K562 (cell line): ENCODE data around the gene TMEM120A. TPM values are rescaled to one million over a fixed set of nuclear protein-coding genes. Genes with fewer than 3 reads are reported as not detected.

Source experiments
- SRSF9 ChIP-seq: fragments of 200-400 bp; formaldehyde crosslinking; IDR thresholded peaks from 2 replicates; pipeline ENCODE4 v1.6.1; 2017; ENCODE audit warnings: low read depth, low read length, borderline replicate concordance
- ZNF41 ChIP-seq: fragments of 250-450 bp; sonication (Bioruptor Pico); conservative IDR thresholded peaks from 2 replicates; pipeline ENCODE4 v1.4.0; 2020; ENCODE audit warnings: mild to moderate bottlenecking
- polyA plus RNA-seq, 8 experiments: library from polyadenylated mRNA; depleted of rRNA in 4 of 8; stranded (reverse) in 5 of 8; unstranded in 3 of 8; fragments of >200 nt; fragmentation: Nextera tagmentation in 2 of 8; fragmentation: Illumina TruSeq in 1 of 8; extraction: Ambion mirVana in 2 of 8; extraction: Trizol in 1 of 8; gene quantifications; 2 replicates each; pipeline versions ENCODE4 v1.2.1 to v1.2.3, GENCODE V29; 2011 to 2014; ENCODE audit warnings: inconsistent platforms in 1 of 8, missing spikeins in 1 of 8
- total RNA-seq, 7 experiments: library from RNA; depleted of rRNA in 6 of 7; stranded (reverse); fragments of >200 nt in 6 of 7; fragmentation: Illumina TruSeq in 2 of 7; extraction: Trizol in 2 of 7; gene quantifications; 2 replicates each; pipeline versions ENCODE4 v1.2.1 to v1.2.3, GENCODE V29; 2011 to 2021; ENCODE audit warnings: low replicate concordance in 1 of 7
- TF ChIP-seq, protein P1 (sequence below): fragments of 450-650 bp; IDR thresholded peaks from 2 replicates; pipeline ENCODE4 v1.6.1; 2016; ENCODE audit warnings: low read depth
- TF ChIP-seq, protein P2 (sequence below), 3 experiments: fragments of 200-800 bp in 1 of 3; sonication (Bioruptor generic) in 1 of 3; sonication (generic) in 1 of 3; formaldehyde crosslinking in 1 of 3; IDR thresholded peaks; 2 replicates each; pipeline versions ENCODE4 v1.6.1 to v1.8.0; 2016 to 2022; ENCODE audit warnings: mild to moderate bottlenecking in 2 of 3, missing compliant biosample characterization in 2 of 3, missing genetic modification characterization in 2 of 3, missing genetic modification reagents in 1 of 3

TMEM120A gene
- total and polyA plus RNA-seq, 9 of the 15 experiments (the other 6 are each of a cell fraction or from before 2014, with no cell fraction given) = 2.3 to 90.2 (median 22.9) TPM

DNA sequence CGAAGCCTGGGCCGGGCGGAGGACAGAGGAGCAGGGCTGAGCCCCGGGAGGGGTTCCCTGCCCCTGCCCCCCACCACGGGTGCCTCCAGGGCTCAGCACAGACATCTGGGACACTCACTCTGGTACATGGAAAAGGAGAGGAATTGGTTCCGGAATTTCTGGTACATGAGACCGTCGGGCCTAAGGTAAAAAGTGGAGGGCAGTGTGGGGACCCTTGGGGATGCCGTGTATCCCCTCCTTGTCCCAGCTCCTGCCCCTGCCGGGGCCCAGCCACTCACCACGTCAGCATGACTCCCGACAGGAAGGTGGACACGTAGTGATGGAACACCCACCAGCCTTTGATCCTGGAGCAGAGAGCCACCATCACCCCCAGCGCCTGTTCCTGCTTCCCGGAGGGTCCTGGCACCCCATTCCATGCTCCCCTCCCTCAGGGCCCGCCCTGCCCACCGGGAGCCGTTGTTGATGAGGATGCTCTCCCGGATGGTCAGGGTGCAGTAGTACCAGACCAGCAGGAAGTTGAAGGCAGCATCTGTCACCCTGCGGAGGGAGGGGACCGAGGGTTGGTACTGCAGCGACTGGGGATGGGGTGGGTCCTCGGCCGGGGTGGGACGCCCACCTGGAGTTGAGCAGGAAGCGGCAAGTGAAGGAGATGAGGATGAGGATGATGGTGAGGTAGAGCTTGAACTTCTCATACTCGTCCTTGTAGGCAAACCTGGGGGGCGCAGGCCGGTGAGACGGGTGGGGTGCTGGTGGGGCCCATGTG, 6.4 kb downstream of the TMEM120A start (continued):
- TF ChIP-seq, protein P1, sequence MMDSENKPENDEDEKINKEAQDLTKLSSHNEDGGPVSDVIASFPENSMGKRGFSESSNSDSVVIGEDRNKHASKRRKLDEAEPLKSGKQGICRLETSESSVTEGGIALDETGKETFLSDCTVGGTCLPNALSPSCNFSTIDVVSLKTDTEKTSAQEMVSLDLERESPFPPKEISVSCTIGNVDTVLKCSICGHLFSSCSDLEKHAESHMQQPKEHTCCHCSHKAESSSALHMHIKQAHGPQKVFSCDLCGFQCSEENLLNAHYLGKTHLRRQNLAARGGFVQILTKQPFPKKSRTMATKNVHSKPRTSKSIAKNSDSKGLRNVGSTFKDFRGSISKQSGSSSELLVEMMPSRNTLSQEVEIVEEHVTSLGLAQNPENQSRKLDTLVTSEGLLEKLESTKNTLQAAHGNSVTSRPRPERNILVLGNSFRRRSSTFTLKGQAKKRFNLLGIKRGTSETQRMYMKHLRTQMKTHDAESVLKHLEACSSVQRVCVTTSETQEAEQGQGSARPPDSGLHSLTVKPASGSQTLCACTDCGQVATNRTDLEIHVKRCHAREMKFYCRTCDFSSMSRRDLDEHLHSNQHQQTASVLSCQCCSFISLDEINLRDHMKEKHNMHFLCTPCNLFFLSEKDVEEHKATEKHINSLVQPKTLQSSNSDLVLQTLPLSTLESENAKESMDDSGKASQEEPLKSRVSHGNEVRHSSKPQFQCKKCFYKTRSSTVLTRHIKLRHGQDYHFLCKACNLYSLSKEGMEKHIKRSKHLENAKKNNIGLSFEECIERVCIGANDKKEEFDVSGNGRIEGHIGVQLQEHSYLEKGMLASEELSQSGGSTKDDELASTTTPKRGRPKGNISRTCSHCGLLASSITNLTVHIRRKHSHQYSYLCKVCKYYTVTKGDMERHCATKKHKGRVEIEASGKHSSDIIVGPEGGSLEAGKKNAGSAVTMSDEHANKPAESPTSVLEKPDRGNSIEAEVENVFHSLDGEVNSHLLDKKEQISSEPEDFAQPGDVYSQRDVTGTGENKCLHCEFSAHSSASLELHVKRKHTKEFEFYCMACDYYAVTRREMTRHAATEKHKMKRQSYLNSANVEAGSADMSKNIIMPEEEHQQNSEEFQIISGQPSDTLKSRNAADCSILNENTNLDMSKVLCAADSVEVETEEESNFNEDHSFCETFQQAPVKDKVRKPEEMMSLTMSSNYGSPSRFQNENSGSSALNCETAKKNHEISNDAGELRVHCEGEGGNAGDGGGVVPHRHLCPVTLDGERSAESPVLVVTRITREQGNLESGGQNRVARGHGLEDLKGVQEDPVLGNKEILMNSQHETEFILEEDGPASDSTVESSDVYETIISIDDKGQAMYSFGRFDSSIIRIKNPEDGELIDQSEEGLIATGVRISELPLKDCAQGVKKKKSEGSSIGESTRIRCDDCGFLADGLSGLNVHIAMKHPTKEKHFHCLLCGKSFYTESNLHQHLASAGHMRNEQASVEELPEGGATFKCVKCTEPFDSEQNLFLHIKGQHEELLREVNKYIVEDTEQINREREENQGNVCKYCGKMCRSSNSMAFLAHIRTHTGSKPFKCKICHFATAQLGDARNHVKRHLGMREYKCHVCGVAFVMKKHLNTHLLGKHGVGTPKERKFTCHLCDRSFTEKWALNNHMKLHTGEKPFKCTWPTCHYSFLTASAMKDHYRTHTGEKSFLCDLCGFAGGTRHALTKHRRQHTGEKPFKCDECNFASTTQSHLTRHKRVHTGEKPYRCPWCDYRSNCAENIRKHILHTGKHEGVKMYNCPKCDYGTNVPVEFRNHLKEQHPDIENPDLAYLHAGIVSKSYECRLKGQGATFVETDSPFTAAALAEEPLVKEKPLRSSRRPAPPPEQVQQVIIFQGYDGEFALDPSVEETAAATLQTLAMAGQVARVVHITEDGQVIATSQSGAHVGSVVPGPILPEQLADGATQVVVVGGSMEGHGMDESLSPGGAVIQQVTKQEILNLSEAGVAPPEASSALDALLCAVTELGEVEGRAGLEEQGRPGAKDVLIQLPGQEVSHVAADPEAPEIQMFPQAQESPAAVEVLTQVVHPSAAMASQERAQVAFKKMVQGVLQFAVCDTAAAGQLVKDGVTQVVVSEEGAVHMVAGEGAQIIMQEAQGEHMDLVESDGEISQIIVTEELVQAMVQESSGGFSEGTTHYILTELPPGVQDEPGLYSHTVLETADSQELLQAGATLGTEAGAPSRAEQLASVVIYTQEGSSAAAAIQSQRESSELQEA = no peak
- TF ChIP-seq, protein P2, sequence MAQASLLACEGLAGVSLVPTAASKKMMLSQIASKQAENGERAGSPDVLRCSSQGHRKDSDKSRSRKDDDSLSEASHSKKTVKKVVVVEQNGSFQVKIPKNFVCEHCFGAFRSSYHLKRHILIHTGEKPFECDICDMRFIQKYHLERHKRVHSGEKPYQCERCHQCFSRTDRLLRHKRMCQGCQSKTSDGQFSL (CRISPR knock-in tag; IDR thresholded peaks at IDR 0.05) = 0 out of 2 replicates have a peak, but pooled peaks have one; percentile 24
- TF ChIP-seq, protein P2 (tag; IDR thresholded peaks at IDR 0.05) = no peak
- no peak for TF ChIP-seq SRSF9
- no peak for TF ChIP-seq ZNF41
